Stimulated activated CD4-positive, alpha-beta T cell treated with anti-CD3 and anti-CD28 coated beads, Interleukin-4, amount 100 ng/mL, for 4 hours (primary cell): ENCODE results near the gene ADAM29.
"Not testable (repeated sequence)": the region's sequence is repeated elsewhere in the genome, so short reads cannot be mapped to it uniquely, and the experiment has no call there.

Experiments used
- DNase-seq, 2 experiments: peaks; one replicate each; pipeline ENCODE4 v3.0.0-alpha.2; 2020

The ADAM29 gene

DNA sequence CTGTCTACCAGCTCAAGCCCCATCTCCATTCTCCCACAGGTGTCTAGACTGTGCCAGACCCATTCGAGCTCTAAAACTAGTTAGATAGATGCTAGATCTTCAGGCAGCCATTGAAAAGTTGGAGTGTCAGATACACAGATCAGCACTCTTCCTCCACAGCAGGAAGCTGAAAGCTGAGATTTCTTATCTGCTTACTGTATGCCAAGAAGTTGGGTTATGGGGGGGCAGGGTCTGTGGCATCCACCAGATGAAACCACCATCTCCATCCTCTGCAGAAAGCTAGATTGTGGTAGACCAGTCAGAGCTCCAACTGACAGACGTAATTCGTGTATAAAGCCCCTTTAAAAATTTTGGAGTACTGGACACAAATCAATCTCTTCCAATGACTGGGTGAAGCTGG is 54.8 kb downstream of the ADAM29 start:
- DNase-seq: no peak

DNA sequence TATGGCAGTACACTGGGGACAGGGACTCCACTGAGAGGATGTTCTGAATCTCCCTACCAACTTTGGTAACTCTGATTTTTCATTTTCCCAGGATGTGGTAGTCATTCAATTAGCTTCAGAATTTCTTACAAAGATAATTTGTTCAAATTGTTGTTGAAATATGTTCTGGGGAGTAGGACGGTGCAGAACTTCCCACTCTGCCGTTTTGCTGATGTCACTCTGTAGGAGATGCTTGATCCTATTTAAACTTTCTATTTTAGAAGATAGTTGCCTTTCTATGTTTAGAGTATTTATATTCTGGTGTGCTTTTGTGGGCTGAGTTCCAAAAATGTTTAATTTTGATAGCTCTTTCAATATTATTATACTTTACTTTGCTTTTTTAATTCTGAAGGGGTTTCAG is 55.2 kb downstream of the ADAM29 start:
- DNase-seq: no peak

DNA sequence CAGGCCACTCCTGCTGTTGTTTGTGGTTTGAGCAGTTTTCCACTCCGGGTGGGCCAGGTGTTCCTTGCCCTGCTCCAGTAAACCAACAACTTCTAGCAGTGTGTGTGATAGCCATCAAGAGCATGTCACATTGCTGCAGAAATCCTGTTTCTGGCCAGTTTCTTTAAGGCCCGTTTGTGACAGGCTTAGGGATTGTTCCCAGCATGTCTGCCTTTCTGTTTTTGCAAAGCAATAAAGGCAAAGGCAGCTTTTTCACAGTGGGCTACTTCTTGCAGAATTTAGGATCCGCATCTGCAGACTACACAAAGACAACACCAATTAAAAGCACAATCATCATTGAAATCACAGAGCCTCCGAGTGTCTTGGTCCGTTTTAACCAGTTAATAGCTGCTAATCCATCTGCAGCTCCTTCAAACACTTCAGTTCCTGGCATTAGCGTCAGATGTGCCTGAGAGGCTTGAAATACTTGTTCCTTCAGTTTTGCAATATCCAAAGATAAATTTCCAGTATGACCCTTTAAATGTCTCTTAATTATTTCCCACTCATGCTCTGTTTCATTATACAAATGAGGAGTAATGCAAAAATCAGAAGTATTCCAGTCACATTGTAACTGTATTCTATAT is 65.1 kb downstream of the ADAM29 start:
- no peak for DNase-seq

DNA sequence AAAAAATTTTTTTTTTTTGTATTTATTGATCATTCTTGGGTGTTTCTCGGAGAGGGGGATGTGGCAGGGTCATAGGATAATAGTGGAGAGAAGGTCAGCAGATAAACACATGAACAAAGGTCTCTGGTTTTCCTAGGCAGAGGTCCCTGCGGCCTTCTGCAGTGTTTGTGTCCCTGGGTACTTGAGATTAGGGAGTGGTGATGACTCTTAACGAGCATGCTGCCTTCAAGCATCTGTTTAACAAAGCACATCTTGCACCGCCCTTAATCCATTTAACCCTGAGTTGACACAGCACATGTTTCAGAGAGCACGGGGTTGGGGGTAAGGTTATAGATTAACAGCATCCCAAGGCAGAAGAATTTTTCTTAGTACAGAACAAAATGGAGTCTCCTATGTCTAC is 65.7 kb downstream of the ADAM29 start:
- not testable (repeated sequence) for DNase-seq

DNA sequence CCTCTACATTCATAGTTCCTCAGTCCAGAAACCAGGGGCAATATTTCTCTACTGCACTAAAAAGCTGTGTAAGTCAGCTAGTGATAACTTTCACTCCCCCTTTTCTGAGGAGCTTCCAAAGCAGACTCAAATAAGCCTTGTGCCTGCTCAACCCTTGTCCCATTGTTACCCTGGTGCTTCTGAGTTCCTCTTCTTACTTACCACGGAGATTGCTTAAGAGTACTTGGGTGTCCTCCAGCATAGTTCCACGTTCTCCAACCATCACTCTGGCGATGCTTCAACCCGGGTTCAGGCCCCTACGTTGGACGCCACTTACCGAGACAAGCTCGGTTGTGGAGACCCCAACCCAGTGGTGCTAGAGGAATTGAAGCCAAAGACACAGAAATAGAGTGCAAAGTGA is 71.6 kb downstream of the ADAM29 start:
- no peak for DNase-seq

DNA sequence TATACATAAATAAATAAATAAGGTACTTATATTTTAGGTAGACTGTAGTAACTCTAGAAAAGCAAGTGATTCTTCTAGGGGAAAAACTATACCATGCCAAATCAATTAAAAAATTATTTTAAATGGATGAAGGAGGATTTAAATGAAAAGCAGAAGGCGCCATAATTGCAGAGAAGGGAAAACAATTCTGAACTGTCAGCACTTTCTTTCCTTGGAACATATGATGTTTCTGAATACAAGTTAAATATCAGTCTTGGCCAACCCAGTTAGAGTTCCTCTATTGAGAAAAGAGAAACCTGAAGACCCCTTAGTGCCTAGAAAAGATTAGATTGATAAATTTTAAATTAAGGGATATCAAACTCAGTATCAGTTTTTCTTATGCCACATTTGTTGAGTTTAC is 75.8 kb downstream of the ADAM29 start:
- DNase-seq: no peak

DNA sequence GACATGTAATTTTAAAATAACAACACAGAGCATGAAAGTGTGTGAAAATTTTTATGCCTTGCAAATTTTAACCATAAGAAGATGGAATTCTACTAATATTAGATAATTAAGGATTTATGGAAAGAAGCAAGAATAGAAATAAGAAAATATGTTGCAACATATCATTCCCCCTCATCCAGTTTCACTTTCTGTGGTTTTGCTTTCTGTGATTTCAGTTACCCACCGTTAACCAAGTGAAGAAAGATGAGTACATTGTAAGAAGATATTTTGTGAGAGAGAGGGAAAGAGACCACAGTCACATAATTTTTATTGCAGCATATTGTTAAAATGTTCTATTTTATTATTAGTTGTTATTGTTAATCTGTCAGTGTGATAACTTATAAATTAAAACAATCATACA is 77.9 kb downstream of the ADAM29 start:
- DNase-seq: no peak

DNA sequence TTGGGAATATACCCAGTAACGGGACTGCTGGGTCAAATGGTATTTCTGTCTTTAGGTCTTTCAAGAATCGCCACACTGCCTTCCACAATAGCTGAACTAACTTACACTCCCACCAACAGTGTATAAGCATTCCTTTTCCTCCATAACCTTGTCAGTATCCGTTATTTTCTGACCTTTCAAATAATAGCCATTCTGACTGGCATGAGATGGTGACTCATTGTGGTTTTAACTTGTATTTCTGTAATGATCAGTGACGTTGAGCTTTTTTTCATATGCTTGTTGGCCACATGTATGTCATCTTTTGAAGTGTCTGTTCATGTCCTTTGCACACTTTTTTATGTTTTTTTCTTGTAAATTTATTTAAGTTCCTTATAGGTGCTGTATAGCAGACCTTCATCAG is 81.2 kb downstream of the ADAM29 start:
- DNase-seq: no peak

DNA sequence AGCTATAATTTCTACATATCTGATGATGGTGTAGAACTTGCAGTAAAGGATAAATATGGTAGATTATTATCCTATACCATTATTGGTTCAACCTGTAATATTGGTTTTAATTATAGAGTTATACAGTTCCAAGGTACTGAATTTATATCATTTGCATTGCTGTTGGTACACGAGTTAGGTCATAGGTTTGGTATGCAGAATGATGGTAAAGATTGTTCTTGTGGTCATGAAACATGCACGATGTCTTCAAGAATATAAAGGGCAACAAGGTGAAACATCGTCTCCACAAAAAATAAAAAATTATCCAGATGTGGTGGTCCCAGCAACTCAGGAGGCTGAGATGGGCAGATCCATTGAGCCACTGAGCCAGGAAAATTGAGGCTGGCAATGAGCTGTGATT is 99.6 kb downstream of the ADAM29 start:
- DNase-seq: no peak

DNA sequence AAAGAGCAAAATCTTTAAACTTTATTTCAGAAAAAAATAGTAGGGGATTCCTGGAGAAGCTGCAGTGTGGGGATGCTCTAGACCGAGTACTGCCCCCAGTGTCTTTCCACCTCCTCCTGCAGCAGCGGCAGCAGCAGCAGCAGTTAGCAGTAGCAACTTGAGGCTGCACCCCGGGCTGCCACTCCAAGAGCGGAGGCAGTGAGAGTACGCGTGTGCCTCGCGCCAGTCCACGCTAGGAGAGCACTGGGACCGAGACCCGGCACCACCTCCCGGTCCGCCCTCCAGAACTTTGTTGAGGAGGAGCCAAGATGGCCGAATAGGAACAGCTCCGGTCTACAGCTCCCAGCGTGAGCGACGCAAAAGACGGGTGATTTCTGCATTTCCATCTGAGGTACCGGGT is 101.3 kb downstream of the ADAM29 start:
- not testable (repeated sequence) for DNase-seq
